K562 (cell line): ENCODE data around the gene CTF1. TPM values are rescaled to one million over a fixed set of nuclear protein-coding genes. Genes with fewer than 3 reads are reported as not detected.

ENCODE experiments used
- E2F6 ChIP-seq, 2 experiments: IDR thresholded peaks; 2 replicates each; pipeline ENCODE4 v1.6.1; 2011; ENCODE audit warnings: borderline replicate concordance in 1 of 2, control low read depth in 1 of 2, low read depth in 1 of 2, low read length in 1 of 2, mild to moderate bottlenecking in 1 of 2, mixed read lengths in 1 of 2, moderate library complexity in 1 of 2; ENCODE audit not compliant: insufficient read depth in 1 of 2, insufficient read length in 1 of 2, poor library complexity in 1 of 2, severe bottlenecking in 1 of 2; ENCODE audit errors: extremely low read depth in 1 of 2
- ELK1 ChIP-seq: sonication (generic); formaldehyde crosslinking; IDR thresholded peaks from 2 replicates; pipeline ENCODE4 v1.8.1; 2022; ENCODE audit warnings: missing genetic modification reagents
- EP300 ChIP-seq: IDR thresholded peaks from 2 replicates; pipeline ENCODE4 v1.6.1; 2012; ENCODE audit warnings: low read length, improper control_type of control experiment
- GABPA ChIP-seq: fragments of 200-800 bp; sonication (Bioruptor generic); conservative IDR thresholded peaks from 2 replicates; pipeline ENCODE4 v1.6.1; 2016; ENCODE audit warnings: low read depth, missing genetic modification characterization, missing compliant biosample characterization
- GABPB1 ChIP-seq: sonication (generic); formaldehyde crosslinking; IDR thresholded peaks from 2 replicates; pipeline ENCODE4 v1.8.0; 2022; ENCODE audit warnings: mild to moderate bottlenecking, missing genetic modification reagents
- HMG20B ChIP-seq: fragments of 250-450 bp; sonication (Bioruptor Pico); IDR thresholded peaks from 2 replicates; pipeline ENCODE4 v1.5.0; 2021; ENCODE audit warnings: mild to moderate bottlenecking
- MTA2 ChIP-seq: fragments of 450-650 bp; IDR thresholded peaks from 2 replicates; pipeline ENCODE4 v1.6.1; 2016; ENCODE audit warnings: low read depth
- OTX1 ChIP-seq: fragments of 450-650 bp; formaldehyde crosslinking; IDR thresholded peaks from 2 replicates; pipeline ENCODE4 v1.4.0; 2022; ENCODE audit warnings: mild to moderate bottlenecking
- POLR2G ChIP-seq: fragments of 200-400 bp; formaldehyde crosslinking; IDR thresholded peaks from 2 replicates; pipeline ENCODE4 v1.6.1; 2017; ENCODE audit warnings: low read depth, mild to moderate bottlenecking, antibody characterized with exemption, low read length, moderate library complexity
- SP1 ChIP-seq: sonication (generic); formaldehyde crosslinking; IDR thresholded peaks from 2 replicates; pipeline ENCODE4 v1.8.1; 2022; ENCODE audit warnings: mild to moderate bottlenecking, missing genetic modification reagents
- ZNF232 ChIP-seq: sonication (generic); formaldehyde crosslinking; IDR thresholded peaks from 2 replicates; pipeline ENCODE4 v1.8.0; 2022; ENCODE audit warnings: mild to moderate bottlenecking, missing genetic modification reagents
- ZSCAN32 ChIP-seq: fragments of 450-650 bp; formaldehyde crosslinking; IDR thresholded peaks from 2 replicates; pipeline ENCODE4 v1.4.0; 2020; ENCODE audit warnings: mild to moderate bottlenecking, moderate library complexity
- polyA plus RNA-seq, 8 experiments: library from polyadenylated mRNA; depleted of rRNA in 4 of 8; stranded (reverse) in 5 of 8; unstranded in 3 of 8; fragments of >200 nt; fragmentation: Nextera tagmentation in 2 of 8; fragmentation: Illumina TruSeq in 1 of 8; extraction: Ambion mirVana in 2 of 8; extraction: Trizol in 1 of 8; gene quantifications; 2 replicates each; pipeline versions ENCODE4 v1.2.1 to v1.2.3, GENCODE V29; 2011 to 2014; ENCODE audit warnings: inconsistent platforms in 1 of 8, missing spikeins in 1 of 8
- total RNA-seq, 7 experiments: library from RNA; depleted of rRNA in 6 of 7; stranded (reverse); fragments of >200 nt in 6 of 7; fragmentation: Illumina TruSeq in 2 of 7; extraction: Trizol in 2 of 7; gene quantifications; 2 replicates each; pipeline versions ENCODE4 v1.2.1 to v1.2.3, GENCODE V29; 2011 to 2021; ENCODE audit warnings: low replicate concordance in 1 of 7
- TF ChIP-seq, protein P1 (sequence below): fragments of 250-450 bp; sonication (Bioruptor Pico); IDR thresholded peaks from 2 replicates; pipeline ENCODE4 v1.4.0; 2020
- TF ChIP-seq, protein P2 (sequence below): fragments of 450-650 bp; IDR thresholded peaks from 2 replicates; pipeline ENCODE4 v1.6.1; 2016; ENCODE audit warnings: antibody characterized with exemption

Gene CTF1
- total and polyA plus RNA-seq, 9 of the 15 experiments (the other 6 are each of a cell fraction or from before 2014, with no cell fraction given), result 0.24 to 2.5 (median 0.44) TPM

- TF ChIP-seq E2F6 (IDR thresholded peaks at IDR 0.05; ENCODE audit: borderline replicate concordance in 1 of 2, extremely low read depth in 1 of 2, insufficient read depth in 1 of 2, insufficient read length in 1 of 2, low read depth in 1 of 2, low read length in 1 of 2, poor library complexity in 1 of 2, severe bottlenecking in 1 of 2), result no peak
- TF ChIP-seq ELK1 (CRISPR knock-in tag), result no peak
- peak; percentile 66 for TF ChIP-seq OTX1 (CRISPR knock-in tag)
- TF ChIP-seq SP1 (CRISPR knock-in tag), result peak; percentile 75
- TF ChIP-seq MTA2, result peak; percentile 4; the same call in 1 of the 2 replicates
- peak; percentile 81 for TF ChIP-seq GABPA (tag)
- TF ChIP-seq ZNF232 (CRISPR knock-in tag), result no peak
- peak; percentile 69; the same call in 1 of the 2 replicates for TF ChIP-seq GABPB1 (CRISPR knock-in tag)
- TF ChIP-seq ZSCAN32, result no peak
- TF ChIP-seq, protein P1, sequence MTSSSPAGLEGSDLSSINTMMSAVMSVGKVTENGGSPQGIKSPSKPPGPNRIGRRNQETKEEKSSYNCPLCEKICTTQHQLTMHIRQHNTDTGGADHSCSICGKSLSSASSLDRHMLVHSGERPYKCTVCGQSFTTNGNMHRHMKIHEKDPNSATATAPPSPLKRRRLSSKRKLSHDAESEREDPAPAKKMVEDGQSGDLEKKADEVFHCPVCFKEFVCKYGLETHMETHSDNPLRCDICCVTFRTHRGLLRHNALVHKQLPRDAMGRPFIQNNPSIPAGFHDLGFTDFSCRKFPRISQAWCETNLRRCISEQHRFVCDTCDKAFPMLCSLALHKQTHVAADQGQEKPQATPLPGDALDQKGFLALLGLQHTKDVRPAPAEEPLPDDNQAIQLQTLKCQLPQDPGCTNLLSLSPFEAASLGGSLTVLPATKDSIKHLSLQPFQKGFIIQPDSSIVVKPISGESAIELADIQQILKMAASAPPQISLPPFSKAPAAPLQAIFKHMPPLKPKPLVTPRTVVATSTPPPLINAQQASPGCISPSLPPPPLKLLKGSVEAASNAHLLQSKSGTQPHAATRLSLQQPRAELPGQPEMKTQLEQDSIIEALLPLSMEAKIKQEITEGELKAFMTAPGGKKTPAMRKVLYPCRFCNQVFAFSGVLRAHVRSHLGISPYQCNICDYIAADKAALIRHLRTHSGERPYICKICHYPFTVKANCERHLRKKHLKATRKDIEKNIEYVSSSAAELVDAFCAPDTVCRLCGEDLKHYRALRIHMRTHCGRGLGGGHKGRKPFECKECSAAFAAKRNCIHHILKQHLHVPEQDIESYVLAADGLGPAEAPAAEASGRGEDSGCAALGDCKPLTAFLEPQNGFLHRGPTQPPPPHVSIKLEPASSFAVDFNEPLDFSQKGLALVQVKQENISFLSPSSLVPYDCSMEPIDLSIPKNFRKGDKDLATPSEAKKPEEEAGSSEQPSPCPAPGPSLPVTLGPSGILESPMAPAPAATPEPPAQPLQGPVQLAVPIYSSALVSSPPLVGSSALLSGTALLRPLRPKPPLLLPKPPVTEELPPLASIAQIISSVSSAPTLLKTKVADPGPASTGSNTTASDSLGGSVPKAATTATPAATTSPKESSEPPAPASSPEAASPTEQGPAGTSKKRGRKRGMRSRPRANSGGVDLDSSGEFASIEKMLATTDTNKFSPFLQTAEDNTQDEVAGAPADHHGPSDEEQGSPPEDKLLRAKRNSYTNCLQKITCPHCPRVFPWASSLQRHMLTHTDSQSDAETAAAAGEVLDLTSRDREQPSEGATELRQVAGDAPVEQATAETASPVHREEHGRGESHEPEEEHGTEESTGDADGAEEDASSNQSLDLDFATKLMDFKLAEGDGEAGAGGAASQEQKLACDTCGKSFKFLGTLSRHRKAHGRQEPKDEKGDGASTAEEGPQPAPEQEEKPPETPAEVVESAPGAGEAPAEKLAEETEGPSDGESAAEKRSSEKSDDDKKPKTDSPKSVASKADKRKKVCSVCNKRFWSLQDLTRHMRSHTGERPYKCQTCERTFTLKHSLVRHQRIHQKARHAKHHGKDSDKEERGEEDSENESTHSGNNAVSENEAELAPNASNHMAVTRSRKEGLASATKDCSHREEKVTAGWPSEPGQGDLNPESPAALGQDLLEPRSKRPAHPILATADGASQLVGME (CRISPR knock-in tag), result peak; percentile 75
- TF ChIP-seq, protein P2, sequence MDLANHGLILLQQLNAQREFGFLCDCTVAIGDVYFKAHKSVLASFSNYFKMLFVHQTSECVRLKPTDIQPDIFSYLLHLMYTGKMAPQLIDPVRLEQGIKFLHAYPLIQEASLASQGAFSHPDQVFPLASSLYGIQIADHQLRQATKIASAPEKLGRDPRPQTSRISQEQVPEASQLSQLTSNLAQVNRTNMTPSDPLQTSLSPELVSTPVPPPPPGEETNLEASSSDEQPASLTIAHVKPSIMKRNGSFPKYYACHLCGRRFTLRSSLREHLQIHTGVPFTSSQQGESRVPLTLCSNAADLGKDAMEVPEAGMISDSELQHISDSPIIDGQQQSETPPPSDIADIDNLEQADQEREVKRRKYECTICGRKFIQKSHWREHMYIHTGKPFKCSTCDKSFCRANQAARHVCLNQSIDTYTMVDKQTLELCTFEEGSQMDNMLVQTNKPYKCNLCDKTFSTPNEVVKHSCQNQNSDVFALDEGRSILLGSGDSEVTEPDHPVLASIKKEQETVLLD, result no peak; the same call in 1 of the 2 replicates
- no peak for TF ChIP-seq HMG20B (CRISPR knock-in tag)
- peak; percentile 82 for TF ChIP-seq POLR2G
- TF ChIP-seq EP300, result peak; percentile 90
These were observed 53.5 kb downstream of the CTF1 start (continued) for GRCh38 chr16:30949650-30950515.
